Activated CD4-positive, alpha-beta T cell treated with anti-CD3 and anti-CD28 coated beads, Interleukin-2, amount 50 U/mL, for 48 hours (primary cell): ENCODE results near the gene PCBD2.

Source experiments
- DNase-seq, 2 experiments: peaks; one replicate each; pipeline ENCODE4 v3.0.0-alpha.2; 2020

The PCBD2 gene

GRCh38 chr5:135008981-135009735 is 104.2 kb downstream of the PCBD2 start:
- DNase-seq = no peak

GRCh38 chr5:135009736-135010501 is 105.0 kb downstream of the PCBD2 start:
- no peak for DNase-seq

DNA sequence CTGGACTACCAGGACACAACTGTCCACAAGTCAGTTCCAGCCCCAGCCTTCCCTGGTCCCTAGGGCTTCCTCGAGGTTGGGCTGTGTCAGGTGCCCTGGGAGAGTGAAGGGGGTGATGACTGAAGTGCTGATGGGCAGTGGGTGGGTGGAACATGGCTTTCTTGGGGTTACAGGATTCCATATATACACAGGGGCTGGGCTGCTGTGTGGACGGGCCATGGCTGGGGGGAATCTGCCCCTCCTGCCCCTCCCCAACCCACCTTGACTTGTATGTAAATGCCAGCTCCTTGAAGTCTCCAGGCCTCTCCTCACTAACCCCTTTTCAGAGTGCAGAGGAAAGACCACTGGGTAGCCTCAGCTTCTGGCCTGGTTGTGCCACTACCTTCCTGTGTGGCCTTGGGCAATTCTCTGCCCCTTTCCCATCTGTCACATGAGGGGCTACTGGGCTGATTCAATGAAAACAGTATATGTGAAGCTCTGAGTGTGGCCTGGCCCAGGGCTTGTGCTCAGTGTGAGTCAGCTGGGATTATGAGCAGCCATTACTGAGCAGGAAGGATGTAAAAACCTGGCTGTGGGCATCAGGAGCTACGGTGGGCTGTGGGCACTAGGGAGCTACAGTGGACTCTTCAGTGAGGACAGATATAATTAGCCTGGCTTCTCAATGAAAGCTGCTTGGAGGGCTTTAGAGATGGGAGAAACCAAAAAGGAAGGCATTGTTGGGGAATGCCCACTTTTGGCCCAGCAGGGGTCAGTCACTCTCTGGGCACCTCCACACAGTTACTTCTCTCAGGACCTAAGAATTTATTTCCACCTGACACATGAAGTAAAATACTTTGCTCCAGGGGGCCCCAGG is 105.8 kb downstream of the PCBD2 start:
- DNase-seq = no peak

- no peak for DNase-seq
Observed at GRCh38 chr5:135011355-135012032, 106.6 kb downstream of the PCBD2 start.

GRCh38 chr5:135012033-135012588 is 107.2 kb downstream of the PCBD2 start:
- no peak for DNase-seq
